T-helper 1 cell treated with Interleukin-12 subunit alpha and Interleukin-12 subunit beta and Interleukin-4 antibody, amounts not matched to agents 30 μg/mL and 1 μg/mL, for 36 hours (primary cell): ENCODE data around the gene CD7.
A peak's percentile ranks its signal among the peaks of the same experiment; 100 is the strongest.

ENCODE experiments used
- H3K27ac Mint-ChIP-seq: one replicate; pipeline ENCODE4 v1.8.0; 2021; ENCODE audit warnings: mild to moderate bottlenecking, mixed read lengths
- H3K27me3 Mint-ChIP-seq: one replicate; pipeline ENCODE4 v1.8.0; 2021; ENCODE audit warnings: low read depth, mixed read lengths
- H3K36me3 Mint-ChIP-seq: one replicate; pipeline ENCODE4 v1.8.0; 2021; ENCODE audit warnings: low read depth, mixed read lengths
- H3K4me1 Mint-ChIP-seq: one replicate; pipeline ENCODE4 v1.8.0; 2021; ENCODE audit warnings: low read depth, mixed read lengths
- H3K4me3 Mint-ChIP-seq: one replicate; pipeline ENCODE4 v1.8.0; 2021; ENCODE audit warnings: mild to moderate bottlenecking, moderate library complexity, mixed read lengths
- H3K9me3 Mint-ChIP-seq: one replicate; pipeline ENCODE4 v1.8.0; 2021; ENCODE audit warnings: mixed read lengths

The CD7 gene

DNA sequence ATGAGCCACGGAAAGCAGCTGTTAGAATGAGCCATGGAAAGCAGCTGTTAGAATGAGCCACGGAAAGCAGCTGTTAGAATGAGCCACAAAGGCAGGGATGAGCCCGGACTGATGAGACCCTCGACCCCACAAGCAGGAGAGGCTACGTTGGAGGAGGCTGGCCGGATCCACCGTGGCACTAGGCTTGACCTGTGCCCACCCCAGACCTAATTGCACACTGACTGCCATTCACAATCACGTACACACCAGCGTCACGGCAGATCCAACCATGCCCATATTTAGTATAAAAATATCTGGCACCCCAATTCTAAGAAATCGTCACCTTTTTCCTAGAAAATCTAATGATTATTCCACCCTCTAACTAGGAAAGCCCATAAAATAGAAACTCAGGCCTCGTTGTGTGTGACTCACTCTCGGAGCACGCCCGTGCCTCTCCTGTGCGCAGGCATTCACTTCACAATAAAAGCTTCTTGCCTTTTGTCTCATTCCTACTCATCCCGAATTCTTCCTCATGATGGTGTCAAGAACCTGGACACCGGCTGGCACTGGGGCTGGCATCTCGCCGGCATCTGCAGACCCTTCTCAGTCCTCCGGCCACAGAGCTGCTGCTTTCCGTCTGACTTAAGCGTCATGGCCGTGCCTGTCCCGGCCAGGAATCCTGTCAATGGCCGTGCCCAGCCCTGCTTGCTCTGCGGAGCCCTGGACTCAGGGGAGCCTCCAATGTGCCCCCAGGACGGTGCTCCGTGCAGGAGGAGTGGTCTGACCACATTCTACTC is 21.6 kb upstream of the CD7 start:
- H3K9me3 Mint-ChIP-seq: no peaks in the 10 kb centered on the region
- peaks cover 3% of the 10 kb centered on the region for H3K36me3 Mint-ChIP-seq
- peaks cover 9% of the 10 kb centered on the region for H3K27me3 Mint-ChIP-seq
- H3K27ac Mint-ChIP-seq: no peak overlapping the region
- peaks cover 13% of the 10 kb centered on the region for H3K4me1 Mint-ChIP-seq
- no peak overlapping the region for H3K4me3 Mint-ChIP-seq

DNA sequence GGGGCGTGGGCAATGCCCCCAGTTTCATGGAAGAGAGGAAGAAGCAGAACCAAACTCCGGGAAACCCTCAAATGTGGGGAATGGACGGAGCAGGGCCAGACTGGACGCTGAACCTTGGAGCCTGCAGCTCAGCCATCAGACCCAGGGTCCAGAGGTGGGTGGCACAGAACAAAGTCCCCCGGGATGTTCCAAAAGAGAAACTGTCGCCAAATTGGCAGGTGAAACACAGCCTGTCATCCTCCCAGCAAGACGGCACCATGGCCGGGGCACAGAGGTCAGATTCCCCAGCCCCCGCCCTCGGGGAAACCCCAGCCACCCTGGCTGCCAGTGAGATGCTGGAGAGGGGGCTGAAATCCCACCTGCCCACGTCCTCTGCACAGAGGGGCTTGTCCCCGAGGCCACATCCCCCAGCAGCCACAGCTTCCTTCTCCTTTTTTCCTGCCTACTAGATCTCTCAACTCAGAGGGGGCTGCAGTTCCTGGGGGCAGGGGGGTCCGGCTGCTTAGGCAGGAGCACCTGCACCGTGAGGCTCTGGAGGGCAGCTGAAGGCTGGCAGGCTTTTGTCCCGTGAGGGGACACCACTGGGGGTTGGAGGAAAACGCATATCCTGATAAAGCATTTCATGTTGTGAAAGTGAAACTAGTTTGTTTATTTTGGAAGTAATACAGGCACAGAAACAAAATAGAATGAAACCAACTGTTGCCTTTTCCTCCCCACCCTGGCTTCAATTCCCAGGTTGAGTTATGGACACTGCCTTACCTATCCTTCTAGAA is 17.4 kb upstream of the CD7 start:
- H3K27me3 Mint-ChIP-seq: peaks cover 17% of the 10 kb centered on the region
- H3K9me3 Mint-ChIP-seq: no peaks in the 10 kb centered on the region
- H3K4me1 Mint-ChIP-seq: peaks cover 16% of the 10 kb centered on the region
- H3K36me3 Mint-ChIP-seq: peaks cover 2% of the 10 kb centered on the region
- peak overlapping the region; percentile 100 for H3K27ac Mint-ChIP-seq
- peak overlapping the region; percentile 99 for H3K4me3 Mint-ChIP-seq

DNA sequence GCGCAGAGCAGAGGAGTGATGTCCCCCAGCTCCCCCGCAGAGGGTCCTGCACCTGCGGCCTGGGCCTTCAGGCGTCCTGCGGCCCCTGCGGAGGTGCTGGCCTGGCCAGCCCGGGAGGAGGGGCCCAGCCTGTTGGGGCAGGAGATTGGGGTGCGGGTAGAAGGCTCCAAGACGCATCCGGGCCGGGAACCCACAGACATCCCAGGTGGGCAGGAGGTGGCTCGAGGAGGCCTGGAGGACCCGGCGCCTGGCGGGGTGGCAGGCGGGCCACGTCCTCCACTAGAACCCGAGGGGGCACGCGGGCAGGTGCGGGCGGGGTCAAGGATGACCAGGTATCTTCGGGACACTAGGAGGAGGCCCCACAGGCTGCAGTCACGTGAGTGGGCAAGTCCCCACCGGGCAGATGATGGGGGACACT is 16.8 kb upstream of the CD7 start:
- Mint-ChIP-seq H3K27me3 (peaks cover 17% of the 10 kb centered on the region), H3K4me3 (peak overlapping the region; percentile 99), H3K9me3 (no peaks in the 10 kb centered on the region), H3K36me3 (peaks cover 2% of the 10 kb centered on the region), H3K27ac (peak overlapping the region; percentile 100), H3K4me1 (peaks cover 16% of the 10 kb centered on the region)

DNA sequence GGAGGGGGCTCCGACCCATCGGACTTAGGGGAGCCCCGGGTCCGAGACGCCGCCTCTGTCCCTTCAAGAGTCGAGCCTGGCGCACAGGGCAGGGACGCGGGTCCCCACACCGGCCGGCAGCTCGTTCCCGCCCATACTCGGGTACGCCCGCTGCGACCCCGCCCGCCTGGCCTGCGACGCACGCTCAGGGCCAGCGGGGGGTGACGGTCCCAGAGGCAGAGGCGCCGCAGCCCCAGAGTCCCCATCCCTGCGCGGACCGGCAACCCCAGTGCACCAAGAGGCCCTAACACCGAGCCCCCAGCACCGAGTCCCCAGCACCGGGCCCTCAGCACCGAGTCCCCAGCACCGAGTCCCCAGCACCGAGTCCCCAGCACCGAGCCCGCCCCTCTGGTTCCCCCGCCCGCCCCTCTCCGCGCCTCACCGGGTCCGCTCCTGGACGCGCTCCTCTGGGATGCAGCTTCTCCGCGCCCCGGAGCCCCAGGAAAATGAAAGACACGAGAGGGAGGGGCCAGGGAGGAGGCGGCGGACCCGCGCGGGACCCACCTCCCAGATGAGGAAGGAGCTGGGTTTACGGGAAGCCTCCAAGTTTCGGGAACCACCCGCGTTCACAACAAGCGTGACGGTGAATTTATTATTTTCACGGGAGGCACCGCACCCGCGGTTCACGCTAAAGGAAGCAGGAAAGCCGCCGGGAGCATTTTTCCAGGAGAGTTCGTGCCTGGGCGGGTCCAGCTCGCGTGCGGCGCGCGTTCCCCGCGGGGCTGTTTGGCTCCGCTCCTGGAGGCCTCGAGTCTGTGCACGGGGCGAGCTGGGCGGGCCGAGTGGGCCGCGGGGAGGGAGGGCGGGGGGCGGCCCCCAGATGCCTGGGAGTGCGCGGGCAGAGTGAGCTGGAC is 16.1 kb upstream of the CD7 start, which contains the start of gene SECTM1:
Gene SECTM1 (minus strand): TSS at position 488 of the 893 bp plus-strand sequence. CDS start 6,526 bp downstream, outside the sequence.
- Mint-ChIP-seq H3K27me3 (peaks cover 12% of the 10 kb centered on the region), H3K4me3 (peak within 1 kb of the TSS; percentile 99), H3K4me1 (peaks cover 16% of the 10 kb centered on the region), H3K36me3 (peaks cover 2% of the 10 kb centered on the region), H3K9me3 (no peaks in the 10 kb centered on the region), H3K27ac (peak within 1 kb of the TSS; percentile 100)

DNA sequence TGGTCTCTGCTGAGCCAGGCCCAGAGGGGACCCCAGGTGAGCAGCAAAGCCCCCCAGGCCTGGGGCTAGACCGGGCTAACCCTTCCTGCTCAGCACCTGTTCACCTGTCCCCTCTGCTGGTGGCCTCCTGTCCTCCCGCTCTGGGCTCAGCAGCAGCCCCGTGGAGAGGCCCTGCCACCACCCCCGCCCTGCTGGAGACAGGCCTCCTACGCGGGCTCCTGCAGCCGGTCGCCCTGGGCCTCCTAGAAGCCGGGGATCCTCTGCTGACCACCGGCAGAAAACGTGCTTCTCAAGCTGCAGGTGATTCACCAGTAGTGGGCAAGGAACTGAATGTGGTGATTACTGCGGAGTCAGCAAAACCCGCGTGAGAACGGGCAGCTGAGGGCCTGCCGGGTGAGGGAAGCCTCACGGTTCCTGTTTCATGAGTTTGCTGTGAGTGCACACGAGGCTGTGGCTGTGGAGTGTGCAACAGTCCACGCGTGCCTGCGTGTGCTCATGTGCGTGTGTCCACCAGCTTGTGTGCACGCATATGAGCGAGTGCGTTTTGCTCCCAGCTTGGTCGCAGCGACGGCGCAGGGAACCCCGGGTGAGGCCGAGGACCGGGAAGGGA is 15.4 kb upstream of the CD7 start:
- Mint-ChIP-seq H3K27me3 (peaks cover 11% of the 10 kb centered on the region), H3K9me3 (no peaks in the 10 kb centered on the region), H3K36me3 (peaks cover 2% of the 10 kb centered on the region), H3K27ac (peak overlapping the region; percentile 74), H3K4me1 (peaks cover 16% of the 10 kb centered on the region), H3K4me3 (peak overlapping the region; percentile 84)

DNA sequence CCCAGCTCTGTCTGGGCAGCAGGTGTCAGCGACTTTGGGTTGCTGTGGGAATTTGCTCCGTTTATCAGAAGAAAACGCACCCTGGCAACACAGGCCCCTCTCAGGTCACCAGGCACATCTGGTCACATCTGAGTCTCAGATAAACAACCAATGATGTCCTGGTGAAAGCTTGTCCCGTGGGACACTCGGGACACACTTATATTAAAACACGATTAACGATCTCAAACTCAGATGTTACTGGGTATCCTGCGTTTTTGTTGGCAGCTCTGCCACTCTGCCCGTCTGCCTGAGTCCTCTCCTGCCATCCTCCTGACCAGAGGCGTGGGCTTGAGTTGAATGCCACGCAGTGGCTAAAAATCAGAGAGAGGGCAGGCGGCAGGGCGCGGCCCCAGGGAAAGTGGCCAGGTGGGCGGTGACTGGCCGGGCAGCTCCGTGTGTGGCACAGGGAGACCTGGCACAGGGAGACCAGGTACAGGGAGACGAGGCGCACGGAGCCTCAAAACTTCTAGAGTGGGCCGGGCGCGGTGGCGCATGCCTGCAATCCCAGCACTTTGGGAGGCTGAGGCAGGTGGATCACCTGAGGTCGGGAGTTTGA is 14.0 kb upstream of the CD7 start:
- H3K4me3 Mint-ChIP-seq: peak overlapping the region; percentile 32
- peaks cover 11% of the 10 kb centered on the region for H3K27me3 Mint-ChIP-seq
- H3K4me1 Mint-ChIP-seq: peaks cover 16% of the 10 kb centered on the region
- H3K9me3 Mint-ChIP-seq: no peaks in the 10 kb centered on the region
- no peak overlapping the region for H3K27ac Mint-ChIP-seq
- H3K36me3 Mint-ChIP-seq: peaks cover 2% of the 10 kb centered on the region

DNA sequence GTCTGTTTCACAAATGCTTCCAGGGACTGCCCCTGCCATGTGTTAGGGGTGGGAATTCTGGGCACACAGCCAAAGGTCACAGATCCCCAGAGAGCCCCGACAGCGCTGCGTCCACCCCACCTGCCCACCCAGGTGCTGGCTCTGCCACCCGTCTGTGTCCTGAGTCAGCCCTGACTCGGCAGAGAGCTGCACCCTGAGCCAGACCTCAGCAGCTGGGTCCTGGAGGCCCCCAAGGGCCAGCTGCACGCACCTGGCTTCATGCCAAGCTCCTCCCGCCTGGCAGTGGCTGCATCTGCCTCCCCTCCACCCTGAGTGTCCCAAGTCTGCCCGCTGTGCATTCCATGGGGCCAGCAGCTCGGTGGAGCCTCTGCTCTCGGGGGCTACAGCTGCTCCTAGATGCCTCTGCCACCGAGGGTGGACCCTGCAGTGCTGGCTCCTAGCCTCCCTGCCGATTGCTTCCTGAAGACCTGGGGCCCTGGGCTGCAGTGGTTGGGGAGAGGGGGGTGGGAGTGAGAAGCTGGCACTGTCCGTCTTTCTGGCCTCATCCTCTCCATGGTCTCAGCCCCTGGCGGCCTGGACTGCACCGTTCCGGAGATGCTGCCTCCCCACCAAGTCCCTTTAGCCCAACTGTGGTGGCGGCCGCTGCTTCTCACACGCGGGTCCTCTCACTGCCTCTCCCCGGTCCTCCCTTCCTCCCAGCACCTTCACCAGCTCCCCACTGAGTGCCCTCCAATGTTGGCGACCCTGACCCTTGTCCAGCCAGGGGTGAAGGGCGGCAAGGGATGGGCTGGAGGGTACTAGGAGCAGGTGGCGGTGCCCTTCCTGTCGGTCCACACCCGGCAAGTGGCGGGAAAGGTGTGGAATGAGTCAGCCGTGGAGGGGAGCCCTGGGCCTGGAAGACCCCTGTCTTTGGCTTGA is 13.2 kb upstream of the CD7 start:
- H3K4me3 Mint-ChIP-seq: no peak overlapping the region
- peaks cover 12% of the 10 kb centered on the region for H3K4me1 Mint-ChIP-seq
- H3K27ac Mint-ChIP-seq: no peak overlapping the region

DNA sequence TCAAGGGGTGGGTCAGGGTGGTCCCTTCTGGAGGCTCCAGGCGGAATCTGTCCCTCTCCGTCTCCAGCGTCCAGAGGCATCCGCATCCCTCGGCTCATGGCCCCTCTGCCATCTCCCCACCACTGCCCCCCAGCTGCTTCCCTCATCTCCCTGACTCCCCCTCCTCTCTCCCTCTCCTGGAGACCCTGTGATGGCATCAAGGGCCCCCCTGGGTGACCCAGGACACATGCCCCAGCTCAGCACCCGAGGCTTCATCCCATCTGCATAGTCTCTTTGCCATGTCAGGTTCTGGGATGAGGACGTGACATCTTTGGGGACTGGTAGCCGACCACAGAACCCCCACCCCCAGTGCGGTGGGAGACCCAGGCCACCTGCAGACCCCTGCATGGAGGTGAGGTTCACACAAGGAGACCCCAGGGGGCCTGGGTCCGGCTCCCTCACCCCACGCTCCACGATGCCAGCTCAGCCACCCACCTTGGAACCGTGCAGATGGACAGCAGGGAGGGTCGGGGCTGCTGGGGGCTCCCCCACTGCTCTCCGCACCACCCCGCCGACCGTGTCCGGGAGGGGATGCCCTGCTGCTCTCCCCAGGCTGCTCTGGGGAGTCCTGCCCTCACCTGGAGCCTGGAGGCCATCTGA is 12.4 kb upstream of the CD7 start:
- Mint-ChIP-seq H3K27ac (no peak overlapping the region), H3K4me1 (peaks cover 8% of the 10 kb centered on the region), H3K9me3 (no peaks in the 10 kb centered on the region), H3K27me3 (peaks cover 8% of the 10 kb centered on the region), H3K36me3 (no peaks in the 10 kb centered on the region), H3K4me3 (no peak overlapping the region)

More for the DNA sequence above, 13.2 kb upstream of the CD7 start:
- peaks cover 2% of the 10 kb centered on the region for H3K36me3 Mint-ChIP-seq
- no peaks in the 10 kb centered on the region for H3K9me3 Mint-ChIP-seq
- H3K27me3 Mint-ChIP-seq: peaks cover 11% of the 10 kb centered on the region

DNA sequence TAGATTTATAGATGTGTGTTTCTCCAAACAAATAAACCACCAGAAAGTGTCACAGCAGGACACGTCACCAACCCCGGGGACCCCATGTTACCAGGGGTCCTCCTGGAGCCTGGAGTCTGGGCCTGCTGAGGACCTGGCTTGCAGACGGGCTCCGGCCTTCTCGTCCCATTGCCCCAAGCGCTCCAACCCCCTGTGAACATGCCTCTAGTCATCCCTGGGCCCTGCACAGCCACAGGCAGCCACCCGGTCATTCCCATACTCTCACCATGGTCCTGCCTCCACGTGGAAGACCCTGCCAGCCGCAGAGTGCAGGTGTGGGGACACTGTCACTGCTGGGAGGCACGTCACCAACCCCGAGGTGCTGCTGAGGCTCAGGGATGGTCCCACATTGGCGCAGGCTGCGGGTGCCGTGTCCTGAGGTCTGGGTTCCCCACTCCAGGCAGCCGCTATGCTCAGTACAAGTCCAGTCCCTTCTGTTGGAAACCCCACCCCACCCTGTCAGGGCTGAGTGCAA is 11.6 kb upstream of the CD7 start:
- Mint-ChIP-seq H3K4me1 (peaks cover 12% of the 10 kb centered on the region), H3K27me3 (peaks cover 8% of the 10 kb centered on the region), H3K4me3 (no peak overlapping the region), H3K27ac (no peak overlapping the region), H3K9me3 (no peaks in the 10 kb centered on the region), H3K36me3 (no peaks in the 10 kb centered on the region)

DNA sequence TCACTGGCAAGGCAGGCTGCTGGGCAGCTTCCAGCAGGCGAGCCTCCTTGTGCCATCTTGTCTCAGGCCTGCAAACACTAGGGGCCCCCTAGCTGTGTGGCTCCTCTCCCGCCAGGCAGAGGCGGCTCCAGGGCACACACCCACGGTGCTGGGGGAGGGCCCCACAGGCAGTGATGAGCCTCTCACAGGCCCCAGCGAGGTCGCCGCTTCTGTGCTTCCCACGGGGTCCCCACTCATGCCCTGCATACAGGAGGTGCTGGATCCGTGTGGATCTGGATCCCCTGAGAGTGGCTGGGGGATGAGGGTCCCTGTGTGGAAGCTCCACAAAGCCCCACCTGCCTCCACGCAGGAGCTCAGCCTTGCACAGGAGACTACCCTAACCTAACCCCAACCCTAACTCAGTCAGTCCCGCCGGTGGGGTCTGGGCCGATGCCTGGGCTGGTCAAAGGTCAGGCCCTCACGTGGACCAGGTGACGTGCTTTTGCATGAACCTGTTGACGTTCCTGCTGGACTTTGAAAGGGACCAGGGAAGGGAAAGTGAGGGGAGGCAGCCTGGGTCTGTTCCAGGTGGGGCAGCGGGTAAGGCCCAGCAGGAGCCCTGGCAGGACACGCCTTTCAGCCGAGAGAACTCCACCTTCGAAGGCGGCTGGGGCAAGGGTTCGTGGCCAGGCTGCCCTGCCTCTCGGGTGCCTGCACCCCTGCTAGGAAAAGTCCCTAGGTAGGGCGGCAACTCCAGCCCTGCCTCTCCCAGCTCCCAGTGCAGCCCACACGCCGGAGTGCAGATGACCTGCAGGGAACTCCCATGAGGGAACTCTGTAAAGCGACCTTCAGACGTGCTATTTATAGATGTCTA is 11.0 kb upstream of the CD7 start:
- Mint-ChIP-seq H3K27me3 (peaks cover 8% of the 10 kb centered on the region), H3K4me1 (peaks cover 14% of the 10 kb centered on the region), H3K36me3 (no peaks in the 10 kb centered on the region), H3K9me3 (no peaks in the 10 kb centered on the region), H3K4me3 (no peak overlapping the region), H3K27ac (no peak overlapping the region)

DNA sequence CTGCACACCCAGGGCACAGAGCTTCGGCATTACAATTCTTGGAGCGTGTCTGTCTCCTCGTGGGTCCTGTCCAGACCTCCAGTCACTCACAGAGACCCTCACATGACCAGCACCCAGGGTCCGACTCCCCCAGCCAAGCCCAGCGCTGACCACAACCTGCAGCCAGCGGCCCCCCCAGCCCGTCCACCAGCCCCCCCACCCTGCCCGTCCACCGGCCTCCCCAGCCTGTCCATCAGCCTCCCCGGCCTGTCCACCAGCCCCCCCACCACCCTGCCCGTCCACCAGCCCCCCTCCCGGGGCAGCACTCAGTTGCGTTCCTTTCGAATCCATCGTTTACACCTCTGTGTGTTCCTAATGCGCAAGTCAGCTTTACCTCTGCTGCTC is 10.3 kb upstream of the CD7 start:
- H3K27me3 Mint-ChIP-seq: peaks cover 5% of the 10 kb centered on the region
- no peak overlapping the region for H3K4me3 Mint-ChIP-seq
- H3K36me3 Mint-ChIP-seq: no peaks in the 10 kb centered on the region
- no peak overlapping the region for H3K27ac Mint-ChIP-seq
- peaks cover 11% of the 10 kb centered on the region for H3K4me1 Mint-ChIP-seq
- H3K9me3 Mint-ChIP-seq: no peaks in the 10 kb centered on the region

DNA sequence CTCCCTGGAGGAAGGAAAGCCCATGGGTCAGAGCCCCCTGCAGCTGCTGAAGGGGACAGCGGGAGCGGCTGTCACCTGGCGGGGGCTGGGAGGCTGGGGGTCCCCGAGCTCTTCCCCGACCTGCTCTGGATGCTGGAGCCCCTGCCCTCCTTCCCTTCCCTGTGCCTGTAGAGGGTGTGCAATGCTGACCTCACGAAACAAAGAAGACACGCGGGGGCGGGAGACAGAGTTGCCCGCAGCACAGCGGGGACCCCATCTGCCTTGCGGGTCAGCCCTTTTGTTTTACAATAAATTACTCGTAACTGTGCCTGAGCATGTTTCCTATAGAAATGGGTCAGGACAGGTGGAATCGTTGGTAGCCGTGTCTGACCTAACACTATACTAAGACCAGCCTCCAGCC is 9.9 kb upstream of the CD7 start:
- no peak overlapping the region for H3K4me3 Mint-ChIP-seq
- H3K9me3 Mint-ChIP-seq: no peaks in the 10 kb centered on the region
- H3K27ac Mint-ChIP-seq: no peak overlapping the region
- no peaks in the 10 kb centered on the region for H3K36me3 Mint-ChIP-seq
- H3K27me3 Mint-ChIP-seq: peaks cover under 1% of the 10 kb centered on the region
- H3K4me1 Mint-ChIP-seq: peaks cover 10% of the 10 kb centered on the region
